Stomach (tissue), 9 donors: ENCODE results near the gene MBIP. TPM values are rescaled to one million over a fixed set of nuclear protein-coding genes. Genes with fewer than 3 reads are reported as not detected.

Experiments
- DNase-seq, 2 donors: peaks; one replicate each; pipeline versions ENCODE4 v3.0.0 to v3.0.0-alpha.2; 2013 to 2019
- H3K27ac ChIP-seq, 5 donors: fragments of 200-600 bp in 4 of 5; sonication (generic) in 4 of 5; one replicate each; pipeline ENCODE4 v1.5.1; 2013 to 2019; ENCODE audit warnings: mild to moderate bottlenecking in 1 of 5, moderate library complexity in 1 of 5
- H3K27me3 ChIP-seq, 3 donors: fragments of 200-600 bp; sonication (generic); one replicate each; pipeline ENCODE4 v1.5.1; 2017 to 2019; ENCODE audit warnings: mixed run types in 1 of 3
- H3K36me3 ChIP-seq, 4 donors: fragments of 200-600 bp; sonication (generic); 1 replicate in 3 of 4; 2 replicates in 1 of 4; pipeline ENCODE4 v1.5.1; 2016 to 2019
- H3K4me1 ChIP-seq, 4 donors: fragments of 200-600 bp; sonication (generic); one replicate each; pipeline ENCODE4 v1.5.1; 2016 to 2019
- H3K4me3 ChIP-seq, 4 donors: fragments of 200-600 bp; sonication (generic) in 3 of 4; one replicate each; pipeline ENCODE4 v1.5.1; 2016 to 2019; ENCODE audit warnings: mild to moderate bottlenecking in 1 of 4
- H3K9me3 ChIP-seq, 4 donors: fragments of 200-600 bp; sonication (generic); one replicate each; pipeline ENCODE4 v1.5.1; 2016 to 2019
- CTCF ChIP-seq, 7 experiments: fragments of 450-650 bp in 4 of 7; fragments of 200-600 bp in 3 of 7; sonication (generic) in 3 of 7; IDR thresholded peaks; one replicate each; pipeline ENCODE4 v1.5.1; 2016 to 2019; ENCODE audit warnings: antibody characterized with exemption in 7 of 7, control low read depth in 2 of 7, mild to moderate bottlenecking in 1 of 7
- EP300 ChIP-seq: sonication (generic); formaldehyde crosslinking; IDR thresholded peaks from one replicate; pipeline ENCODE4 v1.6.1; 2017; ENCODE audit warnings: antibody characterized with exemption
- POLR2A ChIP-seq, 4 donors: fragments of 450-650 bp; IDR thresholded peaks; one replicate each; pipeline ENCODE4 v1.6.1; 2016; ENCODE audit warnings: antibody characterized with exemption in 4 of 4, control low read depth in 2 of 4, mild to moderate bottlenecking in 1 of 4, moderate library complexity in 1 of 4
- POLR2AphosphoS5 ChIP-seq, 3 donors: sonication (generic); formaldehyde crosslinking; IDR thresholded peaks; one replicate each; pipeline ENCODE4 v1.6.1; 2016; ENCODE audit warnings: antibody characterized with exemption in 3 of 3
- WGBS, 5 donors: extraction: QIAGEN DNeasy Blood & Tissue Kit in 3 of 5; methylation state at CpG; one replicate each; pipeline versions ENCODE4 v1.1.5 to v1.1.7; 2013 to 2018; 5-methylcytosine and 5-hydroxymethylcytosine counted together
- intact Hi-C: fragments of 100-400 bp; cut with DNase I; formaldehyde crosslinking; loops from one replicate; pipeline ENCODE4 v1.15.1; 2023; ENCODE audit warnings: low total_unique reads
- polyA plus RNA-seq, 3 donors: library from polyadenylated mRNA; stranded (reverse); fragments of 200-250 nt; gene quantifications; one replicate each; pipeline ENCODE4 v1.2.3, GENCODE V29; 2013
- total RNA-seq, 5 donors: library from RNA; depleted of rRNA; stranded (reverse); fragments of >200 nt; gene quantifications; one replicate each; pipeline versions ENCODE4 v1.1.0 to v1.2.3, GENCODE V29; 2014 to 2016
- donor health status: healthy with polysubstance abuse.
- donor health status: Bipolar disorder and iron deficiency.
- donor health status: healthy.

MBIP gene
- total and polyA plus RNA-seq, 8 donors = 13.0 to 57.4 (median 38.5) TPM

- no peaks in the 10 kb centered on the region for H3K36me3 ChIP-seq
- no peak overlapping the region for H3K4me3 ChIP-seq
- no peak overlapping the region for H3K27ac ChIP-seq
- WGBS, 5 donors = 71 to 92% (median 83%) methylated on average over 2 of the region's 2 CpGs
- H3K9me3 ChIP-seq = no peaks in the 10 kb centered on the region
- intact Hi-C loops = no loop called here
- no peaks in the 10 kb centered on the region for H3K4me1 ChIP-seq
- H3K27me3 ChIP-seq = no peaks in the 10 kb centered on the region
- TF ChIP-seq EP300 (no peak), POLR2AphosphoS5 (IDR thresholded peaks at IDR 0.05) (no peak), CTCF (IDR thresholded peaks at IDR 0.05) (no peak), POLR2A (IDR thresholded peaks at IDR 0.05) (no peak)
- no peak for DNase-seq
Observed at GRCh38 chr14:36281309-36281708, 39.1 kb downstream of the MBIP start.

GRCh38 chr14:36279306-36280190 lies 40.9 kb downstream of the MBIP start:
- WGBS, 5 donors = 79 to 88% (median 84%) methylated on average over 7 of the region's 7 CpGs
- TF ChIP-seq POLR2A (IDR thresholded peaks at IDR 0.05) (no peak), EP300 (no peak), POLR2AphosphoS5 (IDR thresholded peaks at IDR 0.05) (no peak), CTCF (IDR thresholded peaks at IDR 0.05) (no peak)
- no peak for DNase-seq

GRCh38 chr14:36275741-36276140 lies 44.7 kb downstream of the MBIP start:
- H3K4me1 ChIP-seq = peaks cover 0 to 12% (median 11%) of the 10 kb centered on the region in 4 donors
- TF ChIP-seq POLR2A (IDR thresholded peaks at IDR 0.05) (no peak), CTCF (IDR thresholded peaks at IDR 0.05) (no peak), EP300 (no peak), POLR2AphosphoS5 (IDR thresholded peaks at IDR 0.05) (no peak)
- no peaks in the 10 kb centered on the region for H3K9me3 ChIP-seq
- H3K27me3 ChIP-seq = peaks cover 0 to 37% (median 9%) of the 10 kb centered on the region in 3 donors
- H3K27ac ChIP-seq = no peak overlapping the region
- WGBS, 5 donors = 91 to 97% (median 95%) methylated on average over 3 of the region's 3 CpGs
- no peak overlapping the region for H3K4me3 ChIP-seq
- intact Hi-C loops = no loop called here
- H3K36me3 ChIP-seq = no peaks in the 10 kb centered on the region
- no peak for DNase-seq

More at GRCh38 chr14:36279306-36280190, 40.9 kb downstream of the MBIP start:
- Histone ChIP-seq H3K27ac (no peak overlapping the region), H3K4me3 (no peak overlapping the region), H3K9me3 (no peaks in the 10 kb centered on the region), H3K4me1 (no peaks in the 10 kb centered on the region), H3K27me3 (peaks cover 0 to 2% (median 0%) of the 10 kb centered on the region in 3 donors), H3K36me3 (no peaks in the 10 kb centered on the region)
- intact Hi-C loops = no loop called here

GRCh38 chr14:36271939-36272907 lies 48.2 kb downstream of the MBIP start:
- H3K4me1 ChIP-seq = peaks cover 0 to 12% (median 11%) of the 10 kb centered on the region in 4 donors
- no peaks in the 10 kb centered on the region for H3K36me3 ChIP-seq
- peak overlapping the region in 1 of 5 donors; percentile 38 for H3K27ac ChIP-seq
- WGBS, 5 donors = 7 to 39% (median 10%) methylated on average over 25 to 29 of the region's 29 CpGs
- H3K4me3 ChIP-seq = peak overlapping the region; percentile 22 to 54 (median 40)
- DNase-seq = peak in 1 of 2 donors; percentile 33
- intact Hi-C loops = no loop called here
- TF ChIP-seq CTCF (IDR thresholded peaks at IDR 0.05) = no peak
- no peak for TF ChIP-seq EP300
- TF ChIP-seq POLR2A (IDR thresholded peaks at IDR 0.05) = no peak
- no peak for TF ChIP-seq POLR2AphosphoS5 (IDR thresholded peaks at IDR 0.05)
- no peaks in the 10 kb centered on the region for H3K9me3 ChIP-seq
- peaks cover 0 to 37% (median 9%) of the 10 kb centered on the region in 3 donors for H3K27me3 ChIP-seq
